IMR-90 (cell line): ENCODE data around the gene HOXD13. TPM values are rescaled to one million over a fixed set of nuclear protein-coding genes. Genes with fewer than 3 reads are reported as not detected.

Experiments used
- ATAC-seq: fragments of 200-7000 bp; cut with Tn5 transposase; 2 replicates; pipeline ENCODE4 v1.9.1; 2020; ENCODE audit warnings: low read depth, mild to moderate bottlenecking, moderate library complexity
- BruUV-seq: library from RNA; stranded (reverse); fragments of 400-500 nt; replicated peaks from 2 replicates; lab custom pipeline; 2021; lab: Mats Ljungman, UMichigan
- CTCF ChIA-PET: fragments of 300-600 bp; formaldehyde crosslinking; extraction: SDS; loops from one replicate; lab custom pipeline; 2021; ENCODE audit warnings: antibody characterized with exemption; lab: Yijun Ruan, JAX
- POLR2A ChIA-PET: fragments of 300-600 bp; sonication (Branson Sonifier 250); formaldehyde crosslinking; loops from one replicate; lab custom pipeline; 2022; ENCODE audit warnings: antibody characterized with exemption; ENCODE audit not compliant: unreplicated experiment; lab: Charles Lee
- DNase-seq: peaks from one replicate; pipeline ENCODE4 v3.0.0; 2013
- H2AFZ ChIP-seq: replicated peaks from 2 replicates; pipeline ENCODE3; 2013; ENCODE audit warnings: low read length, mild to moderate bottlenecking; ENCODE audit not compliant: poor library complexity
- H2AK5ac ChIP-seq: 2 replicates; pipeline ENCODE4 v1.6.1; 2013; ENCODE audit warnings: low read depth, low read length, inconsistent platforms
- H2AK9ac ChIP-seq: replicated peaks from 2 replicates; pipeline ENCODE3; 2013; ENCODE audit warnings: mild to moderate bottlenecking, low read depth, low read length, moderate library complexity; ENCODE audit not compliant: poor library complexity
- H2BK120ac ChIP-seq: 2 replicates; pipeline ENCODE4 v1.6.1; 2013; ENCODE audit warnings: low read depth, low read length, inconsistent platforms
- H2BK15ac ChIP-seq: 3 replicates; pipeline ENCODE4 v1.6.1; 2013; ENCODE audit warnings: low read depth, low read length, inconsistent platforms
- H2BK20ac ChIP-seq: 2 replicates; pipeline ENCODE4 v1.6.1; 2013; ENCODE audit warnings: low read depth, mild to moderate bottlenecking, inconsistent platforms, low read length, moderate library complexity
- H2BK5ac ChIP-seq: 2 replicates; pipeline ENCODE4 v1.6.1; 2013; ENCODE audit warnings: mild to moderate bottlenecking, low read depth, low read length, inconsistent platforms; ENCODE audit not compliant: poor library complexity, severe bottlenecking
- H3K14ac ChIP-seq: replicated peaks from 2 replicates; pipeline ENCODE4 v1.6.1; 2013; ENCODE audit warnings: low read depth, low read length, inconsistent platforms
- H3K18ac ChIP-seq: 2 replicates; pipeline ENCODE4 v1.6.1; 2013; ENCODE audit warnings: low read depth, low read length, control low read depth
- H3K23ac ChIP-seq: 2 replicates; pipeline ENCODE4 v1.6.1; 2013; ENCODE audit warnings: low read depth, low read length, inconsistent platforms
- H3K27ac ChIP-seq: 2 replicates; pipeline ENCODE4 v1.5.1; 2013; ENCODE audit warnings: mild to moderate bottlenecking, control low read depth, low read length; ENCODE audit not compliant: insufficient read depth
- H3K27me3 ChIP-seq: 2 replicates; pipeline ENCODE4 v1.6.1; 2013; ENCODE audit warnings: low read length; ENCODE audit not compliant: control insufficient read depth, insufficient read depth
- H3K36me3 ChIP-seq: 2 replicates; pipeline ENCODE4 v1.6.1; 2013; ENCODE audit warnings: low read length, mixed read lengths; ENCODE audit not compliant: control insufficient read depth, insufficient read depth
- H3K4ac ChIP-seq: 2 replicates; pipeline ENCODE4 v1.6.1; 2013; ENCODE audit warnings: low read depth, low read length, inconsistent platforms
- H3K4me1 ChIP-seq: 2 replicates; pipeline ENCODE4 v1.6.1; 2013; ENCODE audit warnings: low read length, mixed read lengths; ENCODE audit not compliant: control insufficient read depth, insufficient read depth
- H3K4me2 ChIP-seq: 2 replicates; pipeline ENCODE4 v1.6.1; 2013; ENCODE audit warnings: low read depth, mild to moderate bottlenecking, control low read depth, low read length, moderate library complexity
- H3K4me3 ChIP-seq: 2 replicates; pipeline ENCODE4 v1.5.1; 2013; ENCODE audit warnings: low read depth, mild to moderate bottlenecking, control low read depth, low read length, moderate library complexity; ENCODE audit not compliant: insufficient read depth
- H3K56ac ChIP-seq: 2 replicates; pipeline ENCODE4 v1.6.1; 2013; ENCODE audit warnings: low read length, inconsistent platforms; ENCODE audit not compliant: insufficient read depth; ENCODE audit errors: extremely low read depth
- H3K79me1 ChIP-seq, 2 experiments: 2 replicates each; pipeline ENCODE4 v1.6.1; 2013; ENCODE audit warnings: low read length in 2 of 2, inconsistent platforms in 1 of 2, low read depth in 1 of 2
- H3K9ac ChIP-seq: 2 replicates; pipeline ENCODE4 v1.6.1; 2013; ENCODE audit warnings: low read depth, low read length, control low read depth
- H3K9me1 ChIP-seq: 2 replicates; pipeline ENCODE4 v1.6.1; 2013; ENCODE audit warnings: low read length, inconsistent platforms; ENCODE audit not compliant: insufficient read depth
- H3K9me3 ChIP-seq: 2 replicates; pipeline ENCODE4 v1.6.1; 2013; ENCODE audit warnings: low read length; ENCODE audit not compliant: control insufficient read depth, insufficient read depth
- H4K20me1 ChIP-seq: 2 replicates; pipeline ENCODE4 v1.6.1; 2013; ENCODE audit warnings: low read length, inconsistent platforms; ENCODE audit not compliant: insufficient read depth
- H4K5ac ChIP-seq: 2 replicates; pipeline ENCODE4 v1.6.1; 2013; ENCODE audit warnings: mild to moderate bottlenecking, low read depth, low read length, control low read depth
- H4K8ac ChIP-seq, 2 experiments: 2 replicates each; pipeline ENCODE4 v1.6.1; 2013; ENCODE audit warnings: low read depth in 2 of 2, low read length in 2 of 2, control low read depth in 1 of 2, inconsistent platforms in 1 of 2
- H4K91ac ChIP-seq: 2 replicates; pipeline ENCODE4 v1.6.1; 2013; ENCODE audit warnings: low read depth, low read length, inconsistent platforms; ENCODE audit not compliant: insufficient read depth
- BHLHE40 ChIP-seq: fragments of 150-350 bp; IDR thresholded peaks from 2 replicates; pipeline ENCODE4 v1.6.1; 2016; ENCODE audit warnings: mild to moderate bottlenecking, low read depth, low read length
- CHD1 ChIP-seq: IDR thresholded peaks from 2 replicates; pipeline ENCODE4 v1.6.1; 2012; ENCODE audit warnings: low read depth, low read length, improper control_type of control experiment
- CTCF ChIP-seq: conservative IDR thresholded peaks from 2 replicates; pipeline ENCODE4 v1.5.1; 2012; ENCODE audit warnings: mild to moderate bottlenecking, low read depth, low read length, improper control_type of control experiment
- FOS ChIP-seq: fragments of 150-350 bp; IDR thresholded peaks from 2 replicates; pipeline ENCODE4 v1.6.1; 2016; ENCODE audit warnings: low read depth, low read length
- MAZ ChIP-seq: IDR thresholded peaks from 2 replicates; pipeline ENCODE4 v1.6.1; 2012; ENCODE audit warnings: low read depth, mild to moderate bottlenecking, low read length, improper control_type of control experiment, moderate library complexity, borderline replicate concordance
- MXI1 ChIP-seq: IDR thresholded peaks from 2 replicates; pipeline ENCODE4 v1.6.1; 2012; ENCODE audit warnings: low read depth, mild to moderate bottlenecking, low read length, moderate library complexity, borderline replicate concordance
- NFE2L2 ChIP-seq: fragments of 150-350 bp; IDR thresholded peaks from 2 replicates; pipeline ENCODE4 v1.6.1; 2016; ENCODE audit warnings: low read depth, mild to moderate bottlenecking, low read length
- POLR2A ChIP-seq: IDR thresholded peaks from 2 replicates; pipeline ENCODE4 v1.6.1; 2012; ENCODE audit warnings: mild to moderate bottlenecking, low read depth, low read length
- RAD21 ChIP-seq: IDR thresholded peaks from 2 replicates; pipeline ENCODE4 v1.6.1; 2012; ENCODE audit warnings: low read length, improper control_type of control experiment
- RCOR1 ChIP-seq: IDR thresholded peaks from 2 replicates; pipeline ENCODE4 v1.6.1; 2012; ENCODE audit warnings: mild to moderate bottlenecking, low read length, improper control_type of control experiment; ENCODE audit not compliant: insufficient replicate concordance
- SMC3 ChIP-seq: fragments of 150-350 bp; IDR thresholded peaks from 2 replicates; pipeline ENCODE4 v1.6.1; 2016; ENCODE audit warnings: low read depth, mild to moderate bottlenecking, antibody characterized with exemption, low read length, moderate library complexity
- USF2 ChIP-seq: fragments of 150-350 bp; IDR thresholded peaks from 2 replicates; pipeline ENCODE4 v1.6.1; 2017; ENCODE audit warnings: mild to moderate bottlenecking, antibody characterized with exemption, low read length, low read depth
- WGBS, 2 experiments: methylation state at CpG; one replicate each; pipeline versions ENCODE4 v1.1.5 to v1.1.7; 2013; ENCODE audit warnings: missing lambda C conversion rate in 2 of 2; ENCODE audit not compliant: insufficient read length in 1 of 2; ENCODE audit errors: extremely low coverage in 2 of 2; 5-methylcytosine and 5-hydroxymethylcytosine counted together
- dilution Hi-C: fragments of 300-500 bp; cut with HindIII; formaldehyde crosslinking; loops from one replicate; pipeline ENCODE4 v1.14.3; 2018; ENCODE audit warnings: low sequenced_read_pairs; ENCODE audit not compliant: unreplicated experiment
- in situ Hi-C: fragments of 300-500 bp; cut with MboI; formaldehyde crosslinking; loops from 3 replicates; pipeline ENCODE4 v1.14.3; 2019; ENCODE audit warnings: low sequenced_read_pairs, inconsistent platforms, mixed read lengths
- intact Hi-C: fragments of 100-400 bp; cut with micrococcal nuclease; formaldehyde crosslinking; loops from 2 replicates; pipeline ENCODE4 v1.10.0; 2022
- polyA plus RNA-seq, 3 experiments: library from polyadenylated mRNA; depleted of rRNA; stranded (reverse); fragments of >200 nt; gene quantifications; 2 replicates each; pipeline ENCODE4 v1.2.3, GENCODE V29; 2012; ENCODE audit warnings: low replicate concordance in 1 of 3
- total RNA-seq: library from RNA; depleted of rRNA; stranded (reverse); fragments of >200 nt; gene quantifications from 2 replicates; pipeline ENCODE4 v1.2.3, GENCODE V29; 2012
- TF ChIP-seq, protein P1 (sequence below): fragments of 150-350 bp; IDR thresholded peaks from 2 replicates; pipeline ENCODE4 v1.6.1; 2016; ENCODE audit warnings: low read depth, mild to moderate bottlenecking, low read length, moderate library complexity, borderline replicate concordance

HOXD13 gene
- total and polyA plus RNA-seq, 2 of the 4 experiments (the other 2 are of a cell fraction) = not detected

- dilution Hi-C loops = no loop called here
- H4K5ac ChIP-seq = no peak overlapping the region
Measured at GRCh38 chr2:176094349-176094748, 1.8 kb downstream of the HOXD13 start.

More at GRCh38 chr2:176094349-176094748, 1.8 kb downstream of the HOXD13 start:
- Histone ChIP-seq H3K27me3 (peaks cover 90% of the 10 kb centered on the region), H2AK5ac (no peak overlapping the region), H3K4me1 (peaks cover 3% of the 10 kb centered on the region; the same call in 1 of the 2 replicates), H3K9me3 (peaks cover 9% of the 10 kb centered on the region), H3K4me2 (no peak overlapping the region), H3K36me3 (no peaks in the 10 kb centered on the region), H3K4ac (no peak overlapping the region), H3K27ac (no peak overlapping the region), H3K23ac (no peak overlapping the region), H3K4me3 (no peak overlapping the region), H3K9ac (no peak overlapping the region), H4K8ac (no peak overlapping the region), H2BK5ac (no peak overlapping the region), H3K14ac (no peak overlapping the region), H3K56ac (no peak overlapping the region), H2BK120ac (no peak overlapping the region), H4K20me1 (no peaks in the 10 kb centered on the region), H2AFZ (no peak overlapping the region), H4K91ac (no peak overlapping the region), H3K18ac (no peak overlapping the region), H3K79me1 (no peaks in the 10 kb centered on the region), H3K9me1 (no peaks in the 10 kb centered on the region), H2AK9ac (no peak overlapping the region), H2BK15ac (no peak overlapping the region), H2BK20ac (no peak overlapping the region)
- TF ChIP-seq MXI1 (no peak), POLR2A (no peak), RCOR1 (no peak), SMC3 (no peak), CHD1 (no peak), USF2 (no peak), MAZ (no peak), RAD21 (no peak), CTCF (no peak), BHLHE40 (no peak), NFE2L2 (no peak), FOS (no peak)
- TF ChIP-seq, protein P1, sequence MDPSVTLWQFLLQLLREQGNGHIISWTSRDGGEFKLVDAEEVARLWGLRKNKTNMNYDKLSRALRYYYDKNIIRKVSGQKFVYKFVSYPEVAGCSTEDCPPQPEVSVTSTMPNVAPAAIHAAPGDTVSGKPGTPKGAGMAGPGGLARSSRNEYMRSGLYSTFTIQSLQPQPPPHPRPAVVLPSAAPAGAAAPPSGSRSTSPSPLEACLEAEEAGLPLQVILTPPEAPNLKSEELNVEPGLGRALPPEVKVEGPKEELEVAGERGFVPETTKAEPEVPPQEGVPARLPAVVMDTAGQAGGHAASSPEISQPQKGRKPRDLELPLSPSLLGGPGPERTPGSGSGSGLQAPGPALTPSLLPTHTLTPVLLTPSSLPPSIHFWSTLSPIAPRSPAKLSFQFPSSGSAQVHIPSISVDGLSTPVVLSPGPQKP = no peak
- no CpG with 5 or more reads among the region's 12 CpGs for WGBS, 2 experiments
- intact Hi-C loops (loop anchor here (10.0 kb wide), 1 partner anchor 1390 kb away; no protein-coding TSS in a partner anchor), in situ Hi-C loops (loop anchor here (10.0 to 25.0 kb wide), 4 partner anchors 410 to 1357 kb away; no protein-coding TSS in a partner anchor)
- CTCF ChIA-PET = interaction anchor here (1.5 kb wide), 1 partner anchor 404 kb away, joined by 5 read pairs; no protein-coding TSS in a partner anchor
- no peak for DNase-seq
- BruUV-seq = no TSS peak
- no peak for ATAC-seq
- POLR2A ChIA-PET = no interaction called here
